Fibroblast of skin of abdomen (primary cell): Measurements from ENCODE around the gene PIP4K2C.
A peak's percentile ranks its signal among the peaks of the same experiment; 100 is the strongest.
"Not testable (repeated sequence)": the region's sequence is repeated elsewhere in the genome, so short reads cannot be mapped to it uniquely, and the experiment has no call there.

Source experiments
- DNase-seq: peaks from one replicate; pipeline ENCODE4 v3.0.0-alpha.2; 2013

PIP4K2C gene

DNA sequence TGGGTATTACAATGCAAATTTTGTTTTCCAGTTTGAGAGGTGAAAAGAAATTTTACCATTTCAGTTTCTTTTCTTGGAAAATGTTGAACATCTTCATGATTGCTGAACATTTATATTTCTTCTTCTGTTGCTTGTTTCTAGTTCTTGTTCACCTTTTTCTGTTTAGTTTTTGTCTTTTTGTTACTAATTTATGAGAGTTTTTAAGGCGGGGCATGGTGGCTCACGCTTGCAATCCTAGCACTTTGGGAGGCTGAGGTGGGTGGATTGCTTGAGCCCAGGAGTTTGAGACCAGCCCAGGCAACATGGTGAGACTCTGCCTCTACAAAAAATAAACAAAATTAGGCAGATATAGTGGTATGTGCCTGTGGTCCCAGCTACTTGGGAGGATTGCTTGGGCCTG, 30.5 kb upstream of the PIP4K2C start:
- no peak for DNase-seq

DNA sequence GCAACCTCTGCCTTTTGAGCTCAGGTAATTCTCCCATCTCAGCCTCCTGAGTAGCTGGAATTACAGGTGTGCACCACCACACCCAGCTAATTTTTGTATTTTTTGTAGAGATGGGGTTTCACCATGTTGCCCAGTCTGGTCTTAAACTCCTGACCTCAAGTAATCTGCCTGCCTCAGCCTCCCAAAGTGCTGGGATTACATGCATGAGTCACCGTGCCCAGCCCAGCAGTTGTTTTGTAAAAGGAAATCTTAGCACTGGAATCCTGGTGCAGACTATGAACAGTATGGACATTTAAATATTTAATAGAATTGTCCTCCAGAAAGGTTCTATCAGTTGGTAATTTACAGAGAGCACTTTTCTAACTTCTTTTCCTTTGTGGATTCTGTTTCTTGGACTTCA, 29.9 kb upstream of the PIP4K2C start:
- not testable (repeated sequence) for DNase-seq

DNA sequence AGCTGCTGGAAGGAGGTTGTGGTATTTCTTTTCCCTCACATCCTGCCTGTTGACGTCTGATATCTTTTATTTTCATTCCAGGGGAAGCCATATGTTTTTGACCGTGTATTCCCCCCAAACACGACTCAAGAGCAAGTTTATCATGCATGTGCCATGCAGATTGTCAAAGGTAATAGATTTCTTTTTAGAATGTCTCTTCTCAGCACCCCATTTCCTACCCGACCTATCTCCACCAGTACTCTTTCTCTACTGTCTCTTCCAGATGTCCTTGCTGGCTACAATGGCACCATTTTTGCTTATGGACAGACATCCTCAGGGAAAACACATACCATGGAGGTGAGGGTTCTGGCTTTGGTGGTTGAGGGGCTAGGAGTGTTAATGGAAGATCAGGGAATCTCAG, 27.6 kb upstream of the PIP4K2C start:
- DNase-seq = no peak

DNA sequence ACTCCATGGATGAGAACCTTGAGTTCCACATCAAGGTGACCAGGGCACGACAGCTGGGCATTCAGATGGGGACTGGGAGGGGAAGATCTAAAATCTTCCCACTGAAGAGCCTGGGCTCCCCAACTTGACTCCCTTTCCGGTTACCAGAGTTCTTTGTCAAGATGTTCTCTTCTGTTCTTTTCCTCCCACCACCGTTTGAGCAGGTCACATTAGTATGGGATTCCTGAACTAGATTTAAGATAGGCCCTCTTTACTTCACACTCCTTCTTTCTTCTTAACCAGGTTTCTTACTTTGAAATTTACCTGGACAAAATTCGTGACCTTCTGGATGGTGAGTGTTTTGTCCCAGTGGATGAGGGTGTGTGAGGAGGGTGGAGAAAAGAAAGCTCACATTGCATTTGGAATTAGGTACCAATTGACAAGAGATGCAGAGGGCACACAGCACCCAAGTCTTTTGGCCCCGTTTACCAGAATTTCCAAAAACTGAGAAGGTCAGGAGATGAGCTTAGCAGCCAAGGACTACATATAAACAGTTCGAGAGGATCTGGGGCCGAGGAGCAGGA, 26.7 kb upstream of the PIP4K2C start:
- no peak for DNase-seq

DNA sequence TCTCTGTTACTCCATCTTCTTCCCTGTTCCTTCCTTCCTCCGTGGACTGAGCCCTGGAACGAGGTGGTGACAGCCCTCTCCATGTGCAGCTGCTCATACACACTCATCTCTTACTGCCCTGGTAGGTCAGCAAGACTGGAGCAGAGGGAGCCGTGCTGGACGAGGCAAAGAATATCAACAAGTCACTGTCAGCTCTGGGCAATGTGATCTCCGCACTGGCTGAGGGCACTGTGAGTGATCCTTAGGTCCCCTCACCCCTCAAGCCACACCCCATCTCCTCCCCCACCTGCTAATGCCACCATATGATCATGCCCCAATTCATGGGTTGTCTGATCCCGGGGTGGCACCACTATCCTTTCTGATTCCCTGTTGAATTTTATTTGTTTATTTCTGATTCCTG, 22.2 kb upstream of the PIP4K2C start:
- no peak for DNase-seq

DNA sequence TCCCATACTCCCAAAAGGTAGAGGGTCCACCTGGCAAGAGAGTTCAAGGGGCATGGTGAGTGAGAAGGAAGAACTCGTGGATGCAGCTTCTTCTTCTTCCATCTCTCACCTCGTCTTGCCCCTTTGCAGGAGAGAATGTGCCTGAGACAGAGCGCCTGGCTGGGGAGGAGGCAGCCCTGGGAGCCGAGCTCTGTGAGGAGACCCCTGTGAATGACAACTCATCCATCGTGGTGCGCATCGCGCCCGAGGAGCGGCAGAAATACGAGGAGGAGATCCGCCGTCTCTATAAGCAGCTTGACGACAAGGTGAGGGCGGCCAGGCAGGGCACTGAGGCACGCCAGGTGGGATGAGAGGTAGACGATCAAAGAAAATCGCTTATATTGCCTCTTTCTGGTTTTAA, 21.1 kb upstream of the PIP4K2C start:
- DNase-seq = no peak

DNA sequence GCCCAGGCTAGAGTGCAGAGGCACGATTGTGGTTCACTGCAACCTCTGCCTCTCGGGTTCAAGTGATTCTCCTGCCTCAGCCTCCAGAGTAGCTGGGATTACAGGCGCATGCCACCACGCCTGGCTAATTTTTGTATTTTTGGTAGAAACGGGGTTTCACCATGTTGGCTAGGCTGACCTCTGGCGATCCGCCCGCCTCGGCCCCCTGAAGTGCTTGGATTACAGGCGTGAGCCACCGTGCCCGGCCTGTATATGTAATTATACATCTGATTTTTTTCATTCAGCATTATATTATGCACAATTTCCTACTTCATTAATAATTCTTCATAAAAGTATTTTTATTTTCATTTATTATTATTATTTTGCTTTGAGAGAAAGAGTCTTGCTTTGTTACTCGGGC, 20.6 kb upstream of the PIP4K2C start:
- not testable (repeated sequence) for DNase-seq

DNA sequence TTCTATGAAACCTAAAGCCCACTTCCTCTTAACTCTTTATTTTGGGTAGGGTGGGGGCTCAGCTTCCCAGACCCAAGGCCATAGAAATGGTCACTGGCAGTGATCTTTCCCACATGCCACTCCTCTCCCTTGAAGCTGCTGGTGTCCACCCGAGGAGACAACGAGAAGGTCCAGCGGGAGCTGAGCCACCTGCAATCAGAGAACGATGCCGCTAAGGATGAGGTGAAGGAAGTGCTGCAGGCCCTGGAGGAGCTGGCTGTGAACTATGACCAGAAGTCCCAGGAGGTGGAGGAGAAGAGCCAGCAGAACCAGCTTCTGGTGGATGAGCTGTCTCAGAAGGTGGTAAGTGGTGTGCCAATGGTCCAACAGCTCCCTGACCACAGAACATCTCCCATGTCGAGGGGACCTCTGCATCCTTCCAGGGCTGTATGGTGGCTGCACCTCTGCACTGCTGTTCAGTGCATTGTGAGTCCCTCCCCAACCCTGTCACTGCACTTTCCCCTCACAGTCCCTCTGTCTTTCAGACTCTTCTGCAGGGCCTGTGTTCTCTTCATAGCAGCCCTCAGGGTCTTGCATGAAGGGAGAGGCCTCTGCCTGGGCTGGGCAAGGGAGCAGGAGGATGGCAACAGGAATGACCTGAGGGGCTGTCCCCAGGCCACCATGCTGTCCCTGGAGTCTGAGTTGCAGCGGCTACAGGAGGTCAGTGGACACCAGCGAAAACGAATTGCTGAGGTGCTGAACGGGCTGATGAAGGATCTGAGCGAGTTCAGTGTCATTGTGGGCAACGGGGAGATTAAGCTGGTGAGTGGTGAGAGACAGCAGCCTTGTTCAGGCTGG, 18.8 kb upstream of the PIP4K2C start:
- DNase-seq = no peak

DNA sequence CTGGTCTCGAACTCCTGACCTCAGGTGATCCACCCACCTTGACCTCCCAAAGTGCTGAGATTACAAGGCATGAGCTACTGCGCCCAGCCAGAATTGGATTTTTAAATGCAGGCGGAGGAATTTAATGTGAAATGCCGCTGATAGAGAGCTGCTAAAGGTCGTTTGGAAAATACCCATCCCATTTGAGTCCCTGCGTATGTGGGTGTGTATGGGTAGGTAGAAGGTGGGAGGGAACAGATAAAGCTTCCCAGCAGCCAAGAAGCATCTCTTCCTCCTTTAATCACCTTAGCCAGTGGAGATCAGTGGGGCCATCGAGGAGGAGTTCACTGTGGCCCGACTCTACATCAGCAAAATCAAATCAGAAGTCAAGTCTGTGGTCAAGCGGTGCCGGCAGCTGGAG, 16.2 kb upstream of the PIP4K2C start:
- no peak for DNase-seq

DNA sequence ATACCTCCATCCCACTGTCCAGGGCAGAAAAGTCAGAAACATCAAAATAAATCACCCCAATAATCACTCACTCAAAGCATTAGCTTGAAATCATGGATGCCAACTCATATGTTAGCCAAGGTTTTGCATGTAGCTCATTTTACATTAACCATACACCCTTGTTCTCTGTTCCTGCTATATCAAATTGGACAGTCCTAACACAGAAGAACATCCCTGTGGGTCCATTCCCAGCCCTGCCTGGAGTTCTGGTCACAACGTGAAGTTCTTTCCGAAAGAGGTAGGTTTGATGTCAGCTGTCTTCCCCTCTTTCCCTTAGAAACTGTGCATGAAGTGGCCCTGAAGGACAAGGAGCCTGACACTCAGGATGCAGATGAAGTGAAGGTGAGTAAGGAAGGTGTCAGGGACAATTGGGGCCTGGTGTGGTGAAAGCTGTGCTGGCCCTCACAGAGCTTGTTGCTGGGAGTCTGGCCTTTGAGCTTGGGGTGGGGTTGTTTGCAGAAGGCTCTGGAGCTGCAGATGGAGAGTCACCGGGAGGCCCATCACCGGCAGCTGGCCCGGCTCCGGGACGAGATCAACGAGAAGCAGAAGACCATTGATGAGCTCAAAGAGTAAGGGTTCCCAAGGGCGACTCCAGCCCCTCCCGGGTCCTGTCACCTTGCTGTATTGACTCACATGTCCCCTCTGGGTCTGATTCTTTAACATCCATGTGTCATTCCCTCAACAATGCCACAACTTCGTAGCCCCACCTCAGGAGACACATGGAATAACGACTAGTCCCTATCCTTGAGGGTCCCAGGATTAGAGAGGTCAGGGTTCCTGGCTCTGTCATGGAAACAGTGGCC, 15.0 kb upstream of the PIP4K2C start:
- DNase-seq = no peak

DNA sequence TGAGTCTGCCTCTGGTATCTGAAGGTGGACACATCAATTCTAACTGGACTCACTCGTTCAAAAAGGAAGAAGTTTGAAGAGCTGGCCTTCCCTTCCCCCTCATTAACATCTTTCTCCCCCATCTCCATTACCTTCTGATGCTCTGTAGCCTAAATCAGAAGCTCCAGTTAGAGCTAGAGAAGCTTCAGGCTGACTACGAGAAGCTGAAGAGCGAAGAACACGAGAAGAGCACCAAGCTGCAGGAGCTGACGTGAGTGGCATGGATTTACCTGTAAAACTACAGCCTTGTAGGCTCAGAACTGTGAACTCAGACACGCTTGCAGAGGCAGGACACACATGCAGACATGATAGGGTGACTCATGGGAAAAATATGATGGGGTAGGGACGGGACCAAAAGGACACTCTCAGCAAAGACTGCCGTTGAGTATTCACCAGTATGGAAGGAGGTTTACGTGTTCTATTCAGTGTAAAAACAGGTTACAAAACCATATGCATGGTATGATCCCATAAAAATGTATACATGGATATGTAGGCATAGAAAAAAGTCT, 14.3 kb upstream of the PIP4K2C start:
- no peak for DNase-seq

DNA sequence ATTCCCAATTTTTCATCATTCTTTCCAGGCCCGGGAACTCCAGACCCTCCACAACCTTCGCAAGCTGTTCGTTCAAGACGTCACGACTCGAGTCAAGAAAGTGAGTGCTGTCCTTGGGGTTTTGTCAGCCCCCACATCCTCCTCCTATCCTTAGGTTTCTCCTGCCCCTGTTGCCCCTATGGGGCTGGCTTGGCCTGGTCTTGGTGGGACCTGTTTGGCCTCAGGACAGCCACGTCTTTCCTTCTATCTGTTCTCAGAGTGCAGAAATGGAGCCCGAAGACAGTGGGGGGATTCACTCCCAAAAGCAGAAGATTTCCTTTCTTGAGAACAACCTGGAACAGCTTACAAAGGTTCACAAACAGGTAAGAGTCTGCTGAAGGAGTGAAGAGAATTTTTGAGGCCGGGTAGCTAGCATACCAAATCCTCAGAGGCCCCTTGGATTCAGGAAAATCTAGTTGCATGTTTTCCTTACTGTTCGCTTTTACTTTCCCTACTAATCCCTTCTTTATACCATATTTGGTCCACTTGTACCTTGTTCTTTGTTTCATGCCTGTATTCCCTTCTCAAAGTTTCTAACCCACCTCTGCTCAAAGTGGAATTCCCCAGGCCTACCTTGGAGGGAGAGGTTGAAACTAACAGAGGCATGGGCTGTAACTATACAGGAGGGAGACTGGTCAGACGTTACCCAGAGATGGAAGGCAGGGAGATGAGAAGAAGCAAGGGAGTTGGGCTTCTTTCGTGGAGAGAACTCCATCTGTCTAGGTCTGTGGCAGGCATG, 12.8 kb upstream of the PIP4K2C start:
- no peak for DNase-seq

DNA sequence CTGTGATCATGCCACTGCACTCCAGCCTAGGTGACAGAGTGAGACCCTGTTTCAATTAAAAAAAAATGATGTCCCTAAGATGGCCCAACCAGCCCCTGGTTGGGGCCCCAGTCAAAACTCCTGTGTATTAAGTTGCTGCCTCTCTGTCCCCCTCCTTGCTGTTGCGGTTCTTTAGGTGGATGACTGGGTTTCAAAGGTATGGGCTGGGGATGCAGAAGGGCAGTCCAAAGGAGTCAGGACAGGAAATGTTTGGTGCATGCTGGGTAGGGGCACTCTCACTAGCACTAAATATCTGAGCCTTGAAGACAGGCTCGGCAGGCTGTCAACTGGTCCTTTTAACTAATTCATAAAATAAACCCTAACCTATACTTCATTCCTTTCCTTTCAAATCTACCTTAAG, 12.0 kb upstream of the PIP4K2C start:
- no peak for DNase-seq

DNA sequence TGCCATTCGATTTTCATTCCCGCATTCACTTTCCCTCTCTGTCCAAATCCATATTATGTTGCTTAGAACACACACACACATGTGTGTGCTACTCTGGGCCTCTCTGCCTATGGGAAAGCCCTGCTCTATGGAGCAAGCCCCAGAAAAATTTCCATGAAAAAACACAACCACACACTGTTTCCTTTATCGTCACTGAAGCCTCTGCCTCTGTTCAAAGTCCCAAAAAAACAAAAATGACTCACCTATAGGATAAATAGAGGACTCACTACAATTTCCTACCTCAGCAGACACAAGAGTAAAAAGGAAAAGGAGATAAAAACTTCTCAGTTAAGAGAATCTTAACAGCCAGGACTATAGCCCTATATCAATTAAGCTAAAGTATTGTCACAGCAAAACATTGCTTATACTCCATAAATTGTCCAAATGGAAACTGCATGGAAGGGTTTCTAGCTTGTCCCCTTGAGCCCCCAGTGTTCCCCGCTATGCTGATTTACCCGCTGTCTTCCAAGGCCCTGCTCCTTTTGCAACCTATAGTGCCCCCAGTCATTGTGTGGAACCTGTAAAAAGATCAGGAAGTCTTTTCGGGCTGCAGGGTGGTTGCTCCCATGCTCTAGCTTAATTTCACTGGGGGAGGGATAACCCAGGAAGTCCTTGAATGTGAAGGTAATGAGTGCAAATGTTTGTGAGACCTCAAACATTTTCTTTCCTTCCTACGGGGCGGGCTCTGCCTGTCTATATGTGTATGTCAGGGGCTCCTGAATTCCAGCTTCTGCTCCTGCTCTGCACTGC, 11.1 kb upstream of the PIP4K2C start:
- DNase-seq = no peak

DNA sequence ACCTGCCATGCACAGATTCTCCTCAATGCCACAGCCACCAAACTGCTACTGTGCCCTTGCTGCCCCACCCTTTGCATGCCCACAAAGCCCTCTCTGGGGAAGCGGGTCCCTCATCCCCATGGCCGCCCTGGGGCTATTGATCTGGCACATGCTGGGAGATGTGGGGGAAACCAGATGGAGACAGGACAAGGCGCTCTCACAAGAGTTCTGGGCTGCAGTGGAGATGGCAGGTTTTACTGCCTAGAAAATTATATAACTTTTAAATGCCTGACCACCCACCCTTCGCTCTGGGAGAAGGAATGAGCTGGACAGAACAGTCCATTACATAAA, 10.6 kb upstream of the PIP4K2C start:
- DNase-seq = no peak

DNA sequence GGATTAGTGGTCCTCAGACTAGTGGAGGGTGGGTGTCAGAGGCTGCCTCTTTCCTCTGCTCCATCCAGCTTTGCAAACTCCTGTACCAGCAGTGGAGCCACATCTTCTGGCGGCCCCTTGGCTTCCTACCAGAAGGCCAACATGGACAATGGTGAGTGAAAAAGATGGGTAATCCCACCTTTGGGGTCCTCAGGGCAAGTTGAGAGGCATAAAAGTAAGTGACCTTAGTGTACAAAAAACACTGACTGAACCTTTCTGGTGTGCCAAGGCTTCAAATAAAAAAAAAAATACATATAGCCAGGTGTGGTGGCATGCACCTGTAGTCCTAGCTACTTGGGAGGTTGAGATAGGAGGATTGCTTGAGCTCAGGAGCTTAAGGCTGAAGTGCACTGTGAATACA, 9.2 kb upstream of the PIP4K2C start:
- no peak for DNase-seq

DNA sequence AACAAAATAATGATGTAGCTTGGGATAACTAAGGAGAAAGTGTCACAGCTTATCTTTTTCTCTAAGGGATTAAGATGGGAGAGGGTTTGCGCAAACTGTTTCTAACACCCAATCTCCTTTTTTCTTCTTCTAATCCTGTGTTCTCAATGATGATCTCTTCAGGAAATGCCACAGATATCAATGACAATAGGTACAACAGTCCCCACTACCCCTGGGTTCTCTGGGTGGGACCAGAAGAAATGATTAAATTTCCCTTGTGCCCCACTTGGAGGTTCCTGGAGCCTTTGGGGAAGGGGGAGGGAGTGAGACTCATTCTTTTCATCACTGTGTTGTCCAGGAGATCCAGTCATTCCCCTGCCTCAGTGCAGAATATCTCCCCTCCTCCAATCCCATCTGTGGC, 8.6 kb upstream of the PIP4K2C start:
- no peak for DNase-seq

DNA sequence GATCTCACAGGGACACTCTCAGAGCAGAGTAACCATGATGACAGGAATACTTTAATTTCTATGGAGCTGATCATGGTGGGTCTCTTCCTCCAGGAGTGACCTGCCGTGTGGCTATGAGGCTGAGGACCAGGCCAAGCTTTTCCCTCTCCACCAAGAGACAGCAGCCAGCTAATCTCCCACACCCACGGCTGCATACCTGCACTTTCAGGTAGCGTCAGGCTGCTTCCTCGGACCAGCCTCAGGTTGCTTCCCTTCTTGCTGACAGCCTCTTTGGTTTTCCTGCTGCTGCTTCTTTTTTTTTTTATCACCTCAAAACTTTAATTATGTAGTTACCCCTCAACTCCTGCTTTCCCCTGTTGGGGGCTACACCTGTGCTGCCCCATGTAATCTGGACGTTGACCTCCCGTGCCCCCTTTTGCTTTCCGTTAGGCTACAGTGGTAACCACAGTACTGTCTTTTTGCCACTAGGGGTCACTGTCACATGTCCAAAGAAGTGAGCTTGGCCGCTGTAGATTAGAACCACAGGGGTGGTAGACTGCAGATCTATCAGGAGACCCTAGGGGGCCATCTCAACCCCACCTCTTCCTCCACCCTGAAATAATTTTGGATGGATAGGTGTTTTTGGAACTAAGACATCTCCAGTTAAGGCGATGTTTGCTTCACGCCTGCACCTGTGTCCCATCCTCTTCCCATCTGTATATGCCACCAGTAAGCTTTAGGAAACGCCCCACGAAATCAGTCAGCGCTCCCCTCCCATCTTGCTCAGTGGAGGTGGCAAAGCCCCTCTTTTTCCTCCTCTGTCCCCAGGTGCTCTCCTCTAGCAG, 7.8 kb upstream of the PIP4K2C start:
- peak; percentile 76 for DNase-seq

DNA sequence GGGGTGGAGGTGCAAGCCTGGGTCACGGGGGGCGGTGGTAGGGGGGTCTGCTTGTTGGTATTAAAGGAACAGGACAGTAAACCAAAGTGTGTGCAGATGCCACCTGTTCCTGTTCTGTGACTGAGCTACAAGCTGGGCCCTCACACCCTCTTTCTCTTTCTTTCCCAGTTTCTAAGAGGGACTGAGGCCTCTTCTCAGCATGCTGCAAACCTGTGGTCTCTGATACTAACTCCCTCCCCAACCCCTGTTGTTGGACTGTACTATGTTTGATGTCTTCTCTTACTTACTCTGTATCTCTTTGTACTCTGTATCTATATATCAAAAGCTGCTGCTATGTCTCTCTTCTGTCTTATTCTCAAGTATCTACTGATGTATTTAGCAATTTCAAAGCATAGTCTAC, 6.9 kb upstream of the PIP4K2C start:
- DNase-seq = no peak

DNA sequence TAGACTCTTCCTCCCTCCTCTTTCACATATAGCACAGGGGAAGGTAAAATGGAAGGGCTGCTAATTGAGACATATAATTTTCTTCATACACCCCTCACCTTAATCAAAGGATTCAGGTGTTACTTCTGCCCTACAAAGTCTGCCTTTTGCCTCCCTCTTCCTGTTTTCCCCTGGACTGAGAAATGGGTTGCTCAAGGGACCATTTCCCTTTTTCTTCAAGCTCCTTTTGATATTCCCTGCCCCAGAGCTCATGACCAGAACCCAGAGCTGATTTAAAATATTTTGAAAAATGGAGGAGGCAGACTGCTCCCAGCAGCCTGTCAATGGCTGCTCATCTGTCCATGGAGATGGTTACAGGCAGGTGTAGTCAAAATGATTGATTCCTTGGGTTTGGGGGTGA, 6.3 kb upstream of the PIP4K2C start:
- no peak for DNase-seq

DNA sequence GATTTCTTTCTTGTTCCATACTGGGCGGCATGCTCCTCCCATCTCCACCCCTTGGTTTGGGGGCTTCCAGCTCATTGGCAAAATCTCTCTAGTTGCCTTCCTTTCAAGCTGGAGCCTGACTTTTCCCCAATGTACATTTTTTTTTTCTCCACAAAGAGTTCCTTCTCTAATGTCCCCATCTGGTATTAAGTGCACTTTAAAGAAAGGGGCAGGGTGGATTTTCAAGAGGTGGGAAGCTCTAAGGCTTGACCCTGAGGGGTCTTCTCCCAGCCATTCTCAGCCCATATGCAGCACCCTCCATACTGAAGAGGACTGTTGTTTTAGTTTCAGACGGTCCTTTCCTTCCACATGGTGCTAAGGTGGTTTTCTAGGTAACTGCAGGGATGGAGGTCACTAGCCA, 5.8 kb upstream of the PIP4K2C start:
- no peak for DNase-seq
